Caco-2 (cell line): ENCODE results near the gene SLCO2A1. TPM values are rescaled to one million over a fixed set of nuclear protein-coding genes. Genes with fewer than 3 reads are reported as not detected.

Experiments
- BruUV-seq: library from RNA; stranded (reverse); fragments of 400-500 nt; replicated peaks from 2 replicates; lab custom pipeline; 2021; lab: Mats Ljungman, UMichigan
- CTCF ChIA-PET: fragments of 300-600 bp; sonication (Branson Sonifier 250); formaldehyde crosslinking; loops from one replicate; lab custom pipeline; 2022; ENCODE audit warnings: antibody characterized with exemption; lab: Charles Lee
- POLR2A ChIA-PET: fragments of 300-600 bp; sonication (Branson Sonifier 250); formaldehyde crosslinking; loops from one replicate; lab custom pipeline; 2022; ENCODE audit warnings: antibody characterized with exemption; lab: Charles Lee
- DNase-seq, 2 experiments: peaks; one replicate each; pipeline versions ENCODE4 v3.0.0 to v3.0.0-alpha.2; 2020 to 2022
- H3K27me3 ChIP-seq: replicated peaks from 2 replicates; pipeline ENCODE4 v1.6.0; 2011; ENCODE audit warnings: low read length; ENCODE audit not compliant: control insufficient read depth, insufficient read depth
- H3K36me3 ChIP-seq: 2 replicates; pipeline ENCODE4 v1.5.1; 2011; ENCODE audit warnings: low read length; ENCODE audit not compliant: control insufficient read depth, insufficient read depth
- H3K4me1 ChIP-seq: fragments of 250-450 bp; sonication (Bioruptor Pico); 2 replicates; pipeline ENCODE4 v1.5.1; 2020; ENCODE audit warnings: mild to moderate bottlenecking
- H3K4me3 ChIP-seq: 2 replicates; pipeline ENCODE4 v1.5.1; 2011; ENCODE audit warnings: low read depth, mild to moderate bottlenecking, control low read depth, low read length
- H3K9me3 ChIP-seq: fragments of 250-450 bp; sonication (Bioruptor Pico); 2 replicates; pipeline ENCODE4 v1.5.1; 2020; ENCODE audit warnings: mild to moderate bottlenecking, moderate library complexity
- H3K27ac Mint-ChIP-seq: one replicate; pipeline ENCODE4 v1.8.0; 2022; ENCODE audit warnings: mixed read lengths; ENCODE audit not compliant: unreplicated experiment
- H3K27me3 Mint-ChIP-seq: one replicate; pipeline ENCODE4 v1.8.0; 2022; ENCODE audit warnings: mixed read lengths; ENCODE audit not compliant: insufficient read depth, unreplicated experiment
- H3K36me3 Mint-ChIP-seq: one replicate; pipeline ENCODE4 v1.8.0; 2022; ENCODE audit warnings: mild to moderate bottlenecking, mixed read lengths; ENCODE audit not compliant: insufficient read depth, unreplicated experiment
- H3K4me1 Mint-ChIP-seq: one replicate; pipeline ENCODE4 v1.8.0; 2022; ENCODE audit warnings: low read depth, mixed read lengths; ENCODE audit not compliant: unreplicated experiment
- H3K4me3 Mint-ChIP-seq: one replicate; pipeline ENCODE4 v1.8.0; 2022; ENCODE audit warnings: mild to moderate bottlenecking, moderate library complexity, mixed read lengths; ENCODE audit not compliant: unreplicated experiment
- H3K9me3 Mint-ChIP-seq: one replicate; pipeline ENCODE4 v1.8.0; 2022; ENCODE audit warnings: mixed read lengths; ENCODE audit not compliant: unreplicated experiment
- intact Hi-C: fragments of 100-400 bp; cut with micrococcal nuclease; formaldehyde crosslinking; loops from one replicate; pipeline ENCODE4 v1.10.0; 2022; ENCODE audit not compliant: unreplicated experiment
- total RNA-seq: library from RNA; stranded (reverse); gene quantifications from 2 replicates; pipeline ENCODE4 v1.2.3, GENCODE V29; 2022
- TF ChIP-seq, protein P1 (sequence below), 2 experiments: fragments of 200-600 bp in 1 of 2; IDR thresholded peaks; 1 replicate in 1 of 2; 2 replicates in 1 of 2; pipeline versions ENCODE4 v1.5.1 to v1.8.0; 2011 to 2022; ENCODE audit warnings: antibody characterized with exemption in 1 of 2, control low read depth in 1 of 2, inconsistent platforms in 1 of 2, low read depth in 1 of 2, low read length in 1 of 2, mild to moderate bottlenecking in 1 of 2, moderate library complexity in 1 of 2; ENCODE audit not compliant: insufficient read depth in 1 of 2, severe bottlenecking in 1 of 2, unreplicated experiment in 1 of 2

SLCO2A1 gene
- total RNA-seq, 1 experiment from 2014 or later: 2.5 TPM

GRCh38 chr3:133928136-133928893 is 101.4 kb downstream of the SLCO2A1 start:
- no peaks in the 10 kb centered on the region for H3K4me1 Mint-ChIP-seq
- no peak overlapping the region for H3K4me3 Mint-ChIP-seq
- POLR2A ChIA-PET: no interaction called here
- no peak for DNase-seq
- Histone ChIP-seq H3K9me3 (no peaks in the 10 kb centered on the region), H3K27me3 (no peaks in the 10 kb centered on the region), H3K4me1 (no peaks in the 10 kb centered on the region), H3K36me3 (no peaks in the 10 kb centered on the region), H3K4me3 (no peak overlapping the region)
- no peaks in the 10 kb centered on the region for H3K36me3 Mint-ChIP-seq
- no peak overlapping the region for H3K27ac Mint-ChIP-seq
- no TSS peak for BruUV-seq
- CTCF ChIA-PET: no interaction called here
- H3K27me3 Mint-ChIP-seq: no peaks in the 10 kb centered on the region
- intact Hi-C loops: no loop called here
- no peaks in the 10 kb centered on the region for H3K9me3 Mint-ChIP-seq
- TF ChIP-seq, protein P1, sequence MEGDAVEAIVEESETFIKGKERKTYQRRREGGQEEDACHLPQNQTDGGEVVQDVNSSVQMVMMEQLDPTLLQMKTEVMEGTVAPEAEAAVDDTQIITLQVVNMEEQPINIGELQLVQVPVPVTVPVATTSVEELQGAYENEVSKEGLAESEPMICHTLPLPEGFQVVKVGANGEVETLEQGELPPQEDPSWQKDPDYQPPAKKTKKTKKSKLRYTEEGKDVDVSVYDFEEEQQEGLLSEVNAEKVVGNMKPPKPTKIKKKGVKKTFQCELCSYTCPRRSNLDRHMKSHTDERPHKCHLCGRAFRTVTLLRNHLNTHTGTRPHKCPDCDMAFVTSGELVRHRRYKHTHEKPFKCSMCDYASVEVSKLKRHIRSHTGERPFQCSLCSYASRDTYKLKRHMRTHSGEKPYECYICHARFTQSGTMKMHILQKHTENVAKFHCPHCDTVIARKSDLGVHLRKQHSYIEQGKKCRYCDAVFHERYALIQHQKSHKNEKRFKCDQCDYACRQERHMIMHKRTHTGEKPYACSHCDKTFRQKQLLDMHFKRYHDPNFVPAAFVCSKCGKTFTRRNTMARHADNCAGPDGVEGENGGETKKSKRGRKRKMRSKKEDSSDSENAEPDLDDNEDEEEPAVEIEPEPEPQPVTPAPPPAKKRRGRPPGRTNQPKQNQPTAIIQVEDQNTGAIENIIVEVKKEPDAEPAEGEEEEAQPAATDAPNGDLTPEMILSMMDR (IDR thresholded peaks at IDR 0.05; ENCODE audit: insufficient read depth in 1 of 2, low read depth in 1 of 2, low read length in 1 of 2, severe bottlenecking in 1 of 2, unreplicated experiment in 1 of 2): no peak

DNA sequence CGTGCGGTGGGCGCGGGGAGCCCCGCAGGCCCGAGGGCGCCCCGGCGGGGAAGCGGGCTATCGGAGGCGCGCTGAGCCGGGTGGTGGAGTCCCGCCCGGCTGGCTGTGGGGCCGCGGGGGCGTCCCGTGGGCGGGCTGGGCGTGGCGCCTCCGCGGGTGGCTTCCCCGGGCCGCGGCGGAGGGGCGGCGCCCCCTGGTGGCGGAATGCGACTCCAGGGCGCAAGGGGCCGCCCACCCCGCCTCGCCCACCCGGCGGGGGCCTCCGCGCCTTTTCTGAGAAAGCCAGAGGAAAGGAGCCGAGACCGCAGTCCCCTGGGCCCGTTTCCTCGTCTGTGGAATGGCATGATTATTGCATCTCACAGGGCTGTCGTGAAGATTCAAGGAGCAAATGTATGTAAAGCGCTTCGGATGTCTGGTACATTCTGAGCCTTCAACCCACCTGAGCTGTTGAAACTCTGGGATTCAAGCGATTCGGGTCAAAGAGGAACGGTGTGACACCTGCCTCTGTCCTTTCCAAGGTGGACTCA is 102.1 kb downstream of the SLCO2A1 start:
- POLR2A ChIA-PET: no interaction called here
- intact Hi-C loops: no loop called here
- H3K9me3 ChIP-seq: no peaks in the 10 kb centered on the region
- TF ChIP-seq, protein P1 (IDR thresholded peaks at IDR 0.05; ENCODE audit: insufficient read depth in 1 of 2, low read depth in 1 of 2, low read length in 1 of 2, severe bottlenecking in 1 of 2, unreplicated experiment in 1 of 2): peak in 1 of 2 experiments; percentile 34
- Mint-ChIP-seq H3K27me3 (no peaks in the 10 kb centered on the region), H3K9me3 (no peaks in the 10 kb centered on the region), H3K4me3 (no peak overlapping the region), H3K36me3 (no peaks in the 10 kb centered on the region), H3K27ac (no peak overlapping the region), H3K4me1 (no peaks in the 10 kb centered on the region)
- H3K4me1 ChIP-seq: no peaks in the 10 kb centered on the region
- CTCF ChIA-PET: no interaction called here
- BruUV-seq: no TSS peak
- H3K36me3 ChIP-seq: no peaks in the 10 kb centered on the region
- no peak for DNase-seq
- H3K27me3 ChIP-seq: no peaks in the 10 kb centered on the region
- no peak overlapping the region for H3K4me3 ChIP-seq

DNA sequence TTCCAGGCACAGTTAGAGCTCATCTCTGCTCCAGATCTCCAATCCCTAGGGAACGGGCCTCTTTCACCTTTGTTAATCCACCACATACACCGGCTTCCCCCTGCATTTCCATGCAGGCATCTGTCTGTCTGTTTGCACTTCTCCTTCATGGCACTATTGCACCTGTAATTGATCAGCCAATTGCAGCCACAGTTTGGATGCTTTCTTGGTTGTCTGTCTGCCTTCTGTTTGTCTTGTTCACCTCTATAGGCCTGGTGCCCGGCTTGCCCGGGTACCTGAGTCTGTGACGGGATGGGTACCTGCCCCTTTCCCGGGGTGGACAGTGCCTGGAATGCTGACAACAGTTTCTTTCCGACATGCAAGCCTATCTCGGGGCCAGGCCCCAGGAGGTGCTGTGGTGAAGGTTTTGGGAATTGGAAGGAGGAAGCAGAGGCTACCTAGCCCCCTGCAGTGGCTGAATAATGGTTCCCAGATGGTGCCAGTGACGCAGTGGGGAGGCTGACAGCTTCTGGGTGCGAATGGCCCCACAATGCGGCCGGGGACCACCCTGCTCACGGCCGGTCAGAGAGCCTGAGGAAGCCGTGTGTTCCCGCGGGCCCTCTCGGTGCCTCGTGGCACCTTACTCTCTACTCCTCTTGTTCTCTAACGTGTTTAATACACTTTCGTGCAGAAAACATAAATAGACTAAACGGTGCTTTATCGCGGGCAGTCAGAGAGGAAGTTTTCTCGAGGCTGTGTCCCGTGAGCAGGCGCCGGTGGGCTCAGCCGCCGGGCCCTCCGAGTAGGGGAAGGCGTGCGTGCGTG is 102.8 kb downstream of the SLCO2A1 start:
- no TSS peak for BruUV-seq
- Histone ChIP-seq H3K27me3 (no peaks in the 10 kb centered on the region), H3K9me3 (no peaks in the 10 kb centered on the region), H3K4me1 (no peaks in the 10 kb centered on the region), H3K36me3 (no peaks in the 10 kb centered on the region), H3K4me3 (no peak overlapping the region)
- no peaks in the 10 kb centered on the region for H3K9me3 Mint-ChIP-seq
- POLR2A ChIA-PET: no interaction called here
- no peak overlapping the region for H3K4me3 Mint-ChIP-seq
- CTCF ChIA-PET: no interaction called here
- no peak overlapping the region for H3K27ac Mint-ChIP-seq
- no peaks in the 10 kb centered on the region for H3K36me3 Mint-ChIP-seq
- intact Hi-C loops: no loop called here
- no peaks in the 10 kb centered on the region for H3K4me1 Mint-ChIP-seq
- DNase-seq: no peak
- H3K27me3 Mint-ChIP-seq: no peaks in the 10 kb centered on the region
- TF ChIP-seq, protein P1 (IDR thresholded peaks at IDR 0.05; ENCODE audit: insufficient read depth in 1 of 2, low read depth in 1 of 2, low read length in 1 of 2, severe bottlenecking in 1 of 2, unreplicated experiment in 1 of 2): no peak
